Mammary epithelial cell (primary cell): ENCODE data around the gene FAM47E.

Experiments
- EZH2 ChIP-seq: IDR thresholded peaks from 2 replicates; pipeline ENCODE4 v1.6.1; 2012; ENCODE audit warnings: low read length, inconsistent platforms, borderline replicate concordance
- TF ChIP-seq, protein P1 (sequence below), 2 donors: IDR thresholded peaks in 1 of 2; conservative IDR thresholded peaks in 1 of 2; 2 replicates each; pipeline ENCODE4 v1.5.1; 2011 to 2012; ENCODE audit warnings: inconsistent platforms in 2 of 2, low read length in 2 of 2, mild to moderate bottlenecking in 2 of 2, control low read depth in 1 of 2, low read depth in 1 of 2; ENCODE audit not compliant: insufficient read depth in 1 of 2; ENCODE audit errors: extremely low read depth in 1 of 2

GRCh38 chr4:76213415-76214176, 37.9 kb upstream of the FAM47E start, which contains the start of gene SCARB2:
- TF ChIP-seq, protein P1, sequence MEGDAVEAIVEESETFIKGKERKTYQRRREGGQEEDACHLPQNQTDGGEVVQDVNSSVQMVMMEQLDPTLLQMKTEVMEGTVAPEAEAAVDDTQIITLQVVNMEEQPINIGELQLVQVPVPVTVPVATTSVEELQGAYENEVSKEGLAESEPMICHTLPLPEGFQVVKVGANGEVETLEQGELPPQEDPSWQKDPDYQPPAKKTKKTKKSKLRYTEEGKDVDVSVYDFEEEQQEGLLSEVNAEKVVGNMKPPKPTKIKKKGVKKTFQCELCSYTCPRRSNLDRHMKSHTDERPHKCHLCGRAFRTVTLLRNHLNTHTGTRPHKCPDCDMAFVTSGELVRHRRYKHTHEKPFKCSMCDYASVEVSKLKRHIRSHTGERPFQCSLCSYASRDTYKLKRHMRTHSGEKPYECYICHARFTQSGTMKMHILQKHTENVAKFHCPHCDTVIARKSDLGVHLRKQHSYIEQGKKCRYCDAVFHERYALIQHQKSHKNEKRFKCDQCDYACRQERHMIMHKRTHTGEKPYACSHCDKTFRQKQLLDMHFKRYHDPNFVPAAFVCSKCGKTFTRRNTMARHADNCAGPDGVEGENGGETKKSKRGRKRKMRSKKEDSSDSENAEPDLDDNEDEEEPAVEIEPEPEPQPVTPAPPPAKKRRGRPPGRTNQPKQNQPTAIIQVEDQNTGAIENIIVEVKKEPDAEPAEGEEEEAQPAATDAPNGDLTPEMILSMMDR (conservative IDR thresholded peaks at IDR 0.05 in 1 of 2, IDR thresholded peaks at IDR 0.05 in 1 of 2; ENCODE audit: extremely low read depth in 1 of 2, insufficient read depth in 1 of 2, low read depth in 1 of 2, low read length in 2 of 2), result no peak
- no peak for TF ChIP-seq EZH2
